Adrenal gland (tissue), 5 donors: ENCODE measurements around the gene SORBS1.

Experiments
- CTCF ChIP-seq, 6 experiments: fragments of 450-650 bp in 4 of 6; fragments of 200-600 bp in 2 of 6; sonication (generic) in 1 of 6; IDR thresholded peaks; 1 replicate in 5 of 6; 2 replicates in 1 of 6; pipeline versions ENCODE4 v1.5.1 to v1.8.0; 2016 to 2021; ENCODE audit warnings: antibody characterized with exemption in 6 of 6, mild to moderate bottlenecking in 2 of 6, moderate library complexity in 1 of 6
- POLR2A ChIP-seq, 2 donors: fragments of 450-650 bp; IDR thresholded peaks; one replicate each; pipeline ENCODE4 v1.6.1; 2017; ENCODE audit warnings: antibody characterized with exemption in 2 of 2, mild to moderate bottlenecking in 2 of 2, moderate library complexity in 1 of 2
- donor health status: DM: no; HTN: no; CAD: no.

DNA sequence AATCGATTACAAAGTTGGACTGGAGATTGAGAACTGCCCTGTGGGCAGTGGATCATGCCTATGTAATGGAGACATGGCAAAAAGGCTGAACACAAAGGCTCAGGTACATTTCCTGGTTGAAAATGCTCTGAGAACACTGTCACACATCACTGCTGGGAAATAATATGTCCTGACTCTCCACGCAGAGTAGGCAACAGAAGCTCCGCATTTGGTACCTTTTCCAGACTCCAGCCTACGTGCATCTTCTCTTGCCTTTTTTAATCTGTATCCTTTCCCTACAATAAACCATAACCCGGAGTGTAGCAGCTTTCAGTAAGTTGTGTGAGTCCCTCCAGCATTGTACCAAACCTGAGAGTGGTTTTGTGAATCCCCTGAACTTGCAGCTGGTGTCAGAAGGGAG, 134.7 kb downstream of the SORBS1 start:
- TF ChIP-seq CTCF (IDR thresholded peaks at IDR 0.05) (no peak), POLR2A (IDR thresholded peaks at IDR 0.05) (no peak)
